Keratinocyte (primary cell): ENCODE measurements around the gene MAPRE2. TPM values are rescaled to one million over a fixed set of nuclear protein-coding genes. Genes with fewer than 3 reads are reported as not detected.

Experiments
- DNase-seq: peaks from one replicate; pipeline ENCODE4 v3.0.0-alpha.2; 2011; ENCODE audit warnings: low read depth, missing footprints, low spot score
- FAIRE-seq: peaks from 2 replicates; lab custom pipeline; 2011; peaks lifted over from hg19 to GRCh38; lab: Jason Lieb, UNC
- H2AFZ ChIP-seq: 2 replicates; pipeline ENCODE4 v1.6.0; 2012; ENCODE audit warnings: low read length, control low read depth, inconsistent platforms; ENCODE audit not compliant: control insufficient read depth
- H3K27ac ChIP-seq: 2 replicates; pipeline ENCODE4 v1.5.1; 2011; ENCODE audit warnings: low read length; ENCODE audit not compliant: control insufficient read depth, insufficient read depth
- H3K27me3 ChIP-seq: 3 replicates; pipeline ENCODE4 v1.6.0; 2011; ENCODE audit warnings: low read length; ENCODE audit not compliant: control insufficient read depth, insufficient read depth; ENCODE audit errors: extremely low read depth
- H3K36me3 ChIP-seq, 2 experiments: 2 replicates in 1 of 2; 3 replicates in 1 of 2; pipeline ENCODE4 v1.5.1; 2011; ENCODE audit warnings: low read length in 2 of 2, mild to moderate bottlenecking in 1 of 2; ENCODE audit not compliant: control insufficient read depth in 2 of 2, insufficient read depth in 2 of 2; ENCODE audit errors: extremely low read depth in 1 of 2
- H3K4me1 ChIP-seq: 3 replicates; pipeline ENCODE4 v1.5.1; 2011; ENCODE audit warnings: low read length; ENCODE audit not compliant: control insufficient read depth, insufficient read depth; ENCODE audit errors: extremely low read depth
- H3K4me2 ChIP-seq: 3 replicates; pipeline ENCODE4 v1.6.0; 2011; ENCODE audit warnings: low read depth, low read length; ENCODE audit not compliant: control insufficient read depth, insufficient read depth; ENCODE audit errors: extremely low read depth
- H3K4me3 ChIP-seq, 3 experiments: fragments of 200-600 bp in 1 of 3; sonication (generic) in 1 of 3; 2 replicates in 2 of 3; 3 replicates in 1 of 3; pipeline ENCODE4 v1.5.1; 2011 to 2016; ENCODE audit warnings: low read length in 3 of 3, mild to moderate bottlenecking in 3 of 3, control low read depth in 2 of 3, inconsistent platforms in 1 of 3, low read depth in 1 of 3, mixed read lengths in 1 of 3, mixed run types in 1 of 3, moderate library complexity in 1 of 3; ENCODE audit not compliant: control insufficient read depth in 2 of 3, insufficient read depth in 2 of 3; ENCODE audit errors: extremely low read depth in 1 of 3
- H3K79me2 ChIP-seq: 2 replicates; pipeline ENCODE4 v1.6.0; 2012; ENCODE audit warnings: low read length; ENCODE audit not compliant: control insufficient read depth, insufficient read depth
- H3K9ac ChIP-seq: 3 replicates; pipeline ENCODE4 v1.6.0; 2011; ENCODE audit warnings: low read length; ENCODE audit not compliant: control insufficient read depth, insufficient read depth; ENCODE audit errors: extremely low read depth
- H3K9me1 ChIP-seq: 3 replicates; pipeline ENCODE4 v1.6.0; 2011; ENCODE audit warnings: low read length; ENCODE audit not compliant: control insufficient read depth, insufficient read depth; ENCODE audit errors: extremely low read depth
- H3K9me3 ChIP-seq: 2 replicates; pipeline ENCODE4 v1.5.1; 2012; ENCODE audit warnings: low read depth, low read length; ENCODE audit not compliant: control insufficient read depth
- H4K20me1 ChIP-seq: 3 replicates; pipeline ENCODE4 v1.6.0; 2011; ENCODE audit warnings: low read length; ENCODE audit not compliant: control insufficient read depth, insufficient read depth; ENCODE audit errors: extremely low read depth
- EZH2 ChIP-seq: IDR thresholded peaks from one replicate; pipeline ENCODE4 v1.6.1; 2012; ENCODE audit warnings: inconsistent platforms, mild to moderate bottlenecking, low read length, moderate library complexity
- dilution Hi-C: fragments of 300-500 bp; cut with MboI; formaldehyde crosslinking; loops from one replicate; pipeline ENCODE4 v1.7.0; 2020; ENCODE audit warnings: low sequenced_read_pairs; ENCODE audit not compliant: extremely low pct_ligation_motif_present
- polyA plus RNA-seq, 5 experiments: library from polyadenylated mRNA; depleted of rRNA in 3 of 5; stranded (reverse) in 3 of 5; stranded (forward) in 1 of 5; unstranded in 1 of 5; fragments of >200 nt; gene quantifications; 1 replicate in 1 of 5; 2 replicates in 3 of 5; 3 replicates in 1 of 5; pipeline versions ENCODE4 v1.2.1 to v1.2.3, GENCODE V29; 2011 to 2012; ENCODE audit warnings: missing spikeins in 2 of 5, low read depth in 1 of 5, low replicate concordance in 1 of 5
- TF ChIP-seq, protein P1 (sequence below), 3 experiments: IDR thresholded peaks in 1 of 3; conservative IDR thresholded peaks in 1 of 3; optimal IDR thresholded peaks in 1 of 3; 2 replicates in 2 of 3; 3 replicates in 1 of 3; pipeline versions ENCODE3 to v1.5.1; 2011; ENCODE audit warnings: low read length in 3 of 3, mild to moderate bottlenecking in 3 of 3, moderate library complexity in 2 of 3, control low read depth in 1 of 3, inconsistent platforms in 1 of 3; ENCODE audit not compliant: insufficient read depth in 2 of 3; ENCODE audit errors: extremely low read depth in 1 of 3

MAPRE2 gene
- polyA plus RNA-seq, 1 donor (not counting 4 experiments of a cell fraction or from before 2014, with no cell fraction given), result 14.2 TPM

DNA sequence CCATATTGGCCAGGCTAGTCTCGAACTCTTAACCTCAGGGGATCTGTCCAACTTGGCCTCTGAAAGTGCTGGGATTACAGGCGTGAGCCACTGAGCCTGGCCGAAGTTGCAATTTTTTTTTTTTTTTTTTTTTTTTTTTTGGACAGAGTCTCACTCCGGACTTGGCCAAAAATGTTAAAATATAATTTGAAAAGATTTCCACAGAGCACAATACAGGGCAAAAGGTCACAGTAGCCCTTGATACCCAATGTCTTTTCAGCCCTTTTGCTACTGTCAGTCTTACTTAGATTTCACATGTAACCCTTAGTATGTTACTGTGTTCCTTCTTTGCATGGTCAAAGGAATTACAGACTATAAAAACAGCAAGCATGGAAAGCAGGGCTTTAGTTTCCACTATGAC, 42.6 kb upstream of the MAPRE2 start:
- TF ChIP-seq EZH2, result no peak
- TF ChIP-seq, protein P1, sequence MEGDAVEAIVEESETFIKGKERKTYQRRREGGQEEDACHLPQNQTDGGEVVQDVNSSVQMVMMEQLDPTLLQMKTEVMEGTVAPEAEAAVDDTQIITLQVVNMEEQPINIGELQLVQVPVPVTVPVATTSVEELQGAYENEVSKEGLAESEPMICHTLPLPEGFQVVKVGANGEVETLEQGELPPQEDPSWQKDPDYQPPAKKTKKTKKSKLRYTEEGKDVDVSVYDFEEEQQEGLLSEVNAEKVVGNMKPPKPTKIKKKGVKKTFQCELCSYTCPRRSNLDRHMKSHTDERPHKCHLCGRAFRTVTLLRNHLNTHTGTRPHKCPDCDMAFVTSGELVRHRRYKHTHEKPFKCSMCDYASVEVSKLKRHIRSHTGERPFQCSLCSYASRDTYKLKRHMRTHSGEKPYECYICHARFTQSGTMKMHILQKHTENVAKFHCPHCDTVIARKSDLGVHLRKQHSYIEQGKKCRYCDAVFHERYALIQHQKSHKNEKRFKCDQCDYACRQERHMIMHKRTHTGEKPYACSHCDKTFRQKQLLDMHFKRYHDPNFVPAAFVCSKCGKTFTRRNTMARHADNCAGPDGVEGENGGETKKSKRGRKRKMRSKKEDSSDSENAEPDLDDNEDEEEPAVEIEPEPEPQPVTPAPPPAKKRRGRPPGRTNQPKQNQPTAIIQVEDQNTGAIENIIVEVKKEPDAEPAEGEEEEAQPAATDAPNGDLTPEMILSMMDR (optimal IDR thresholded peaks at IDR 0.05 in 1 of 3, IDR thresholded peaks at IDR 0.05 in 1 of 3, conservative IDR thresholded peaks at IDR 0.05 in 1 of 3; ENCODE audit: extremely low read depth in 1 of 3, insufficient read depth in 2 of 3, low read length in 3 of 3), result no peak
- Histone ChIP-seq H3K36me3 (no peaks in the 10 kb centered on the region), H3K4me2 (no peak overlapping the region), H3K79me2 (no peaks in the 10 kb centered on the region), H2AFZ (no peak overlapping the region), H3K4me3 (no peak overlapping the region), H3K9me1 (no peaks in the 10 kb centered on the region), H3K27me3 (no peaks in the 10 kb centered on the region), H3K9ac (no peak overlapping the region), H3K27ac (no peak overlapping the region), H3K4me1 (peaks cover under 1% of the 10 kb centered on the region), H4K20me1 (no peaks in the 10 kb centered on the region), H3K9me3 (no peaks in the 10 kb centered on the region)
- FAIRE-seq (no peak), DNase-seq (no peak)
- dilution Hi-C loops, result no loop called here

DNA sequence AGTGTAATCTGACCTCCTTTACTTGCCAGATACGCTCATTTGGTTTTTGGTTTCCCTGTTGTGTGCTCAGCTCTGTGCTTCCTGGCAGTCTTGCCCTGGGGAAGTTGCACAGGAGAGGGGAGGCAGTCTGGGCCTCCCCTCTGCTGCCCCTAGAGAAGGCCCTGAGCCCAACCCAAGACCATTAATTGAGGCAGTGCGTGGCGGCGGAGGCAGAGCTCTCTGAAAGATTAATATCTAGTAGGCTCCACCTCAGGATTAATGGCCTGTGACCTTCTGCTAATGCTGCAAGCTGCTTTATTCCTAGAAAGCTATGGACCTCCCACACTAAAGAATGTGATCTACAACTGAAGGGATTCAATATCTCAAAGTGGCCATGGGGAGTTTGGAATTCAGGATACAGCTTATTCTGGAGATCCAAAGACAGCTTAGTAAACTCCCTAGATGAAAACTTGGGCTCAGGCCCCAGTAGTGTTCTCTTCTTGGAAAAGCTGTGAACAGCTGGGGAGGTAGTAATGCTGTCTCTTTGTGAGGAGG, 41.4 kb upstream of the MAPRE2 start:
- Histone ChIP-seq H2AFZ (no peak overlapping the region), H4K20me1 (no peaks in the 10 kb centered on the region), H3K9me1 (no peaks in the 10 kb centered on the region), H3K27me3 (no peaks in the 10 kb centered on the region), H3K4me2 (no peak overlapping the region), H3K79me2 (no peaks in the 10 kb centered on the region), H3K4me3 (no peak overlapping the region), H3K27ac (no peak overlapping the region), H3K9me3 (no peaks in the 10 kb centered on the region), H3K36me3 (no peaks in the 10 kb centered on the region), H3K9ac (no peak overlapping the region), H3K4me1 (no peaks in the 10 kb centered on the region)
- no peak for FAIRE-seq
- dilution Hi-C loops, result no loop called here
- TF ChIP-seq, protein P1 (optimal IDR thresholded peaks at IDR 0.05 in 1 of 3, IDR thresholded peaks at IDR 0.05 in 1 of 3, conservative IDR thresholded peaks at IDR 0.05 in 1 of 3; ENCODE audit: extremely low read depth in 1 of 3, insufficient read depth in 2 of 3, low read length in 3 of 3), result no peak
- no peak for TF ChIP-seq EZH2
- no peak for DNase-seq
